K562 (cell line): ENCODE data around the gene CLK3. TPM values are rescaled to one million over a fixed set of nuclear protein-coding genes. Genes with fewer than 3 reads are reported as not detected.

Experiments
- CBFA2T2 ChIP-seq: fragments of 450-650 bp; conservative IDR thresholded peaks from 2 replicates; pipeline ENCODE4 v1.6.1; 2017; ENCODE audit warnings: mild to moderate bottlenecking
- EP400 ChIP-seq: fragments of 450-650 bp; IDR thresholded peaks from 2 replicates; pipeline ENCODE4 v1.6.1; 2017; ENCODE audit warnings: antibody characterized with exemption, mild to moderate bottlenecking, moderate library complexity
- ETV5 ChIP-seq: sonication (generic); formaldehyde crosslinking; IDR thresholded peaks from 2 replicates; pipeline ENCODE4 v1.4.0; 2020; ENCODE audit warnings: low read depth, mild to moderate bottlenecking, missing genetic modification reagents
- EWSR1 ChIP-seq: fragments of 450-650 bp; IDR thresholded peaks from 2 replicates; pipeline ENCODE4 v1.6.1; 2018; ENCODE audit warnings: borderline replicate concordance, mild to moderate bottlenecking, low read depth, moderate library complexity; ENCODE audit not compliant: partially characterized antibody
- HDAC2 ChIP-seq: fragments of 450-650 bp; IDR thresholded peaks from 2 replicates; pipeline ENCODE4 v1.6.1; 2016; ENCODE audit warnings: mild to moderate bottlenecking
- HMG20A ChIP-seq: fragments of 450-650 bp; formaldehyde crosslinking; conservative IDR thresholded peaks from 2 replicates; pipeline ENCODE4 v1.4.0; 2020; ENCODE audit warnings: mild to moderate bottlenecking, mixed read lengths
- ILF3 ChIP-seq: fragments of 450-650 bp; IDR thresholded peaks from 2 replicates; pipeline ENCODE4 v1.6.1; 2018; ENCODE audit warnings: antibody characterized with exemption, mild to moderate bottlenecking, moderate library complexity, borderline replicate concordance
- KAT8 ChIP-seq: fragments of 450-650 bp; IDR thresholded peaks from 2 replicates; pipeline ENCODE4 v1.6.1; 2016; ENCODE audit warnings: low read depth, mild to moderate bottlenecking
- KLF1 ChIP-seq: fragments of 450-650 bp; IDR thresholded peaks from 2 replicates; pipeline ENCODE4 v1.6.1; 2016; ENCODE audit warnings: missing genetic modification characterization, missing compliant biosample characterization
- MAX ChIP-seq: sonication (generic); formaldehyde crosslinking; IDR thresholded peaks from 2 replicates; pipeline ENCODE4 v1.9.0; 2022; ENCODE audit warnings: mild to moderate bottlenecking, missing genetic modification reagents
- MAZ ChIP-seq, 2 experiments: fragments of 450-650 bp in 1 of 2; sonication (generic) in 1 of 2; formaldehyde crosslinking; IDR thresholded peaks in 1 of 2; conservative IDR thresholded peaks in 1 of 2; 2 replicates each; pipeline versions ENCODE4 v1.4.0 to v1.5.0; 2020; ENCODE audit warnings: mild to moderate bottlenecking in 1 of 2, missing genetic modification reagents in 1 of 2
- NFYB ChIP-seq: IDR thresholded peaks from 2 replicates; pipeline ENCODE4 v1.6.1; 2011; ENCODE audit warnings: mild to moderate bottlenecking, moderate library complexity; ENCODE audit not compliant: insufficient read length; ENCODE audit errors: extremely low read depth
- NKRF ChIP-seq: fragments of 450-650 bp; IDR thresholded peaks from 2 replicates; pipeline ENCODE4 v1.6.1; 2016; ENCODE audit warnings: borderline replicate concordance
- POLR2H ChIP-seq: IDR thresholded peaks from 2 replicates; pipeline ENCODE4 v1.6.1; 2016; ENCODE audit warnings: missing genetic modification characterization, low read depth, mild to moderate bottlenecking, control low read depth, missing compliant biosample characterization, moderate library complexity
- RUNX1 ChIP-seq: sonication (generic); IDR thresholded peaks from 2 replicates; pipeline ENCODE4 v1.6.1; 2016; ENCODE audit warnings: antibody characterized with exemption, low read depth
- SIN3B ChIP-seq: fragments of 450-650 bp; IDR thresholded peaks from 2 replicates; pipeline ENCODE4 v1.6.1; 2017; ENCODE audit warnings: low read depth, mild to moderate bottlenecking, moderate library complexity
- STAG1 ChIP-seq: sonication (generic); formaldehyde crosslinking; IDR thresholded peaks from 2 replicates; pipeline ENCODE4 v1.5.0; 2020; ENCODE audit warnings: missing genetic modification reagents, borderline replicate concordance
- ZFP30 ChIP-seq: fragments of 250-450 bp; sonication (Bioruptor Pico); IDR thresholded peaks from 2 replicates; pipeline ENCODE4 v1.8.0; 2022; ENCODE audit warnings: moderate library complexity, mild to moderate bottlenecking, inconsistent platforms, borderline replicate concordance
- ZNF184 ChIP-seq: sonication (generic); formaldehyde crosslinking; IDR thresholded peaks from 2 replicates; pipeline ENCODE4 v1.5.0; 2020; ENCODE audit warnings: missing genetic modification reagents
- ZNF347 ChIP-seq: fragments of 450-650 bp; formaldehyde crosslinking; IDR thresholded peaks from 2 replicates; pipeline ENCODE4 v1.4.0; 2020; ENCODE audit warnings: low read depth, mild to moderate bottlenecking, moderate library complexity
- ZNF644 ChIP-seq: fragments of 200-800 bp; sonication (Bioruptor generic); IDR thresholded peaks from 2 replicates; pipeline ENCODE4 v1.6.1; 2016; ENCODE audit warnings: low read depth, missing genetic modification characterization, missing compliant biosample characterization
- ZNF75A ChIP-seq: fragments of 450-650 bp; formaldehyde crosslinking; IDR thresholded peaks from 2 replicates; pipeline ENCODE4 v1.4.0; 2020; ENCODE audit warnings: mild to moderate bottlenecking
- polyA plus RNA-seq, 8 experiments: library from polyadenylated mRNA; depleted of rRNA in 4 of 8; stranded (reverse) in 5 of 8; unstranded in 3 of 8; fragments of >200 nt; fragmentation: Nextera tagmentation in 2 of 8; fragmentation: Illumina TruSeq in 1 of 8; extraction: Ambion mirVana in 2 of 8; extraction: Trizol in 1 of 8; gene quantifications; 2 replicates each; pipeline versions ENCODE4 v1.2.1 to v1.2.3, GENCODE V29; 2011 to 2014; ENCODE audit warnings: inconsistent platforms in 1 of 8, missing spikeins in 1 of 8
- total RNA-seq, 7 experiments: library from RNA; depleted of rRNA in 6 of 7; stranded (reverse); fragments of >200 nt in 6 of 7; fragmentation: Illumina TruSeq in 2 of 7; extraction: Trizol in 2 of 7; gene quantifications; 2 replicates each; pipeline versions ENCODE4 v1.2.1 to v1.2.3, GENCODE V29; 2011 to 2021; ENCODE audit warnings: low replicate concordance in 1 of 7
- TF ChIP-seq, protein P1 (sequence below): fragments of 450-650 bp; IDR thresholded peaks from 2 replicates; pipeline ENCODE4 v1.7.0; 2016; ENCODE audit warnings: borderline replicate concordance
- TF ChIP-seq, protein P2 (sequence below): fragments of 450-650 bp; conservative IDR thresholded peaks from 2 replicates; pipeline ENCODE4 v1.6.1; 2016; ENCODE audit warnings: missing genetic modification characterization, low read depth, mild to moderate bottlenecking, control low read depth, missing compliant biosample characterization

The CLK3 gene
- total and polyA plus RNA-seq, 9 of the 15 experiments (the other 6 are each of a cell fraction or from before 2014, with no cell fraction given) = 1.2 to 95.2 (median 51.7) TPM

- TF ChIP-seq RUNX1 (no peak), KLF1 (tag) (no peak), ZNF347 (CRISPR knock-in tag) (no peak), NFYB (no peak), ETV5 (CRISPR knock-in tag) (no peak), MAZ (CRISPR knock-in tag; conservative IDR thresholded peaks at IDR 0.05 in 1 of 2, IDR thresholded peaks at IDR 0.05 in 1 of 2) (no peak), SIN3B (no peak), EP400 (peak; percentile 29; the same call in 1 of the 2 replicates), MAX (peak; percentile 90), CBFA2T2 (peak; percentile 87), EWSR1 (no peak), ZNF644 (tag) (no peak), STAG1 (CRISPR knock-in tag) (no peak), ZNF184 (CRISPR knock-in tag) (no peak), POLR2H (tag) (no peak), NKRF (no peak), HDAC2 (peak; percentile 70; the same call in 1 of the 2 replicates), ZFP30 (no peak), HMG20A (CRISPR knock-in tag) (no peak), KAT8 (no peak), ILF3 (no peak), ZNF75A (CRISPR knock-in tag) (no peak)
- TF ChIP-seq, protein P1, sequence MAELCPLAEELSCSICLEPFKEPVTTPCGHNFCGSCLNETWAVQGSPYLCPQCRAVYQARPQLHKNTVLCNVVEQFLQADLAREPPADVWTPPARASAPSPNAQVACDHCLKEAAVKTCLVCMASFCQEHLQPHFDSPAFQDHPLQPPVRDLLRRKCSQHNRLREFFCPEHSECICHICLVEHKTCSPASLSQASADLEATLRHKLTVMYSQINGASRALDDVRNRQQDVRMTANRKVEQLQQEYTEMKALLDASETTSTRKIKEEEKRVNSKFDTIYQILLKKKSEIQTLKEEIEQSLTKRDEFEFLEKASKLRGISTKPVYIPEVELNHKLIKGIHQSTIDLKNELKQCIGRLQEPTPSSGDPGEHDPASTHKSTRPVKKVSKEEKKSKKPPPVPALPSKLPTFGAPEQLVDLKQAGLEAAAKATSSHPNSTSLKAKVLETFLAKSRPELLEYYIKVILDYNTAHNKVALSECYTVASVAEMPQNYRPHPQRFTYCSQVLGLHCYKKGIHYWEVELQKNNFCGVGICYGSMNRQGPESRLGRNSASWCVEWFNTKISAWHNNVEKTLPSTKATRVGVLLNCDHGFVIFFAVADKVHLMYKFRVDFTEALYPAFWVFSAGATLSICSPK = no peak
- TF ChIP-seq, protein P2, sequence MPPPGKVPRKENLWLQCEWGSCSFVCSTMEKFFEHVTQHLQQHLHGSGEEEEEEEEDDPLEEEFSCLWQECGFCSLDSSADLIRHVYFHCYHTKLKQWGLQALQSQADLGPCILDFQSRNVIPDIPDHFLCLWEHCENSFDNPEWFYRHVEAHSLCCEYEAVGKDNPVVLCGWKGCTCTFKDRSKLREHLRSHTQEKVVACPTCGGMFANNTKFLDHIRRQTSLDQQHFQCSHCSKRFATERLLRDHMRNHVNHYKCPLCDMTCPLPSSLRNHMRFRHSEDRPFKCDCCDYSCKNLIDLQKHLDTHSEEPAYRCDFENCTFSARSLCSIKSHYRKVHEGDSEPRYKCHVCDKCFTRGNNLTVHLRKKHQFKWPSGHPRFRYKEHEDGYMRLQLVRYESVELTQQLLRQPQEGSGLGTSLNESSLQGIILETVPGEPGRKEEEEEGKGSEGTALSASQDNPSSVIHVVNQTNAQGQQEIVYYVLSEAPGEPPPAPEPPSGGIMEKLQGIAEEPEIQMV = no peak
Observed at GRCh38 chr15:74580538-74581350, 34.9 kb upstream of the CLK3 start (continued).
